GM10847 (cell line): Measurements from ENCODE around the gene HES1.

Experiments used
- POLR2A ChIP-seq: IDR thresholded peaks from 2 replicates; pipeline ENCODE4 v1.6.1; 2011; ENCODE audit not compliant: insufficient read length; ENCODE audit errors: extremely low read depth

The HES1 gene

GRCh38 chr3:194166682-194167479 is 30.9 kb downstream of the HES1 start:
- TF ChIP-seq POLR2A: no peak

GRCh38 chr3:194167480-194168282 is 31.7 kb downstream of the HES1 start:
- no peak for TF ChIP-seq POLR2A

GRCh38 chr3:194168994-194169393 is 33.0 kb downstream of the HES1 start:
- no peak for TF ChIP-seq POLR2A

- TF ChIP-seq POLR2A: no peak
These were observed 33.6 kb downstream of the HES1 start for GRCh38 chr3:194169595-194169994.

- no peak for TF ChIP-seq POLR2A
These were observed 34.8 kb downstream of the HES1 start for GRCh38 chr3:194170793-194171192.

- TF ChIP-seq POLR2A: no peak
These were observed 38.5 kb downstream of the HES1 start for GRCh38 chr3:194174406-194174805.

GRCh38 chr3:194174980-194175379 is 39.0 kb downstream of the HES1 start:
- TF ChIP-seq POLR2A: no peak

- no peak for TF ChIP-seq POLR2A
These were observed 40.5 kb downstream of the HES1 start for GRCh38 chr3:194176274-194176991.

- TF ChIP-seq POLR2A: no peak
These were observed 41.2 kb downstream of the HES1 start for GRCh38 chr3:194177141-194177540.

GRCh38 chr3:194178128-194178527 is 42.2 kb downstream of the HES1 start:
- no peak for TF ChIP-seq POLR2A

- no peak for TF ChIP-seq POLR2A
These were observed 42.7 kb downstream of the HES1 start for GRCh38 chr3:194178669-194179068.

GRCh38 chr3:194180570-194180969 is 44.6 kb downstream of the HES1 start:
- no peak for TF ChIP-seq POLR2A

- no peak for TF ChIP-seq POLR2A
These were observed 45.9 kb downstream of the HES1 start for GRCh38 chr3:194181612-194182529.

- TF ChIP-seq POLR2A: no peak
These were observed 47.3 kb downstream of the HES1 start for GRCh38 chr3:194183271-194183670.
